Uterus (tissue), 2 donors: ENCODE measurements around the gene TBX10.

Experiments
- POLR2A ChIP-seq, 2 donors: fragments of 450-650 bp; IDR thresholded peaks; one replicate each; pipeline ENCODE4 v1.6.1; 2016; ENCODE audit warnings: antibody characterized with exemption in 2 of 2, mild to moderate bottlenecking in 1 of 2, moderate library complexity in 1 of 2
- TF ChIP-seq, protein P1 (sequence below), 4 experiments: fragments of 200-600 bp in 2 of 4; fragments of 450-650 bp in 2 of 4; sonication (generic) in 2 of 4; IDR thresholded peaks; one replicate each; pipeline ENCODE4 v1.5.1; 2016 to 2019; ENCODE audit warnings: antibody characterized with exemption in 4 of 4, mild to moderate bottlenecking in 2 of 4, moderate library complexity in 1 of 4

DNA sequence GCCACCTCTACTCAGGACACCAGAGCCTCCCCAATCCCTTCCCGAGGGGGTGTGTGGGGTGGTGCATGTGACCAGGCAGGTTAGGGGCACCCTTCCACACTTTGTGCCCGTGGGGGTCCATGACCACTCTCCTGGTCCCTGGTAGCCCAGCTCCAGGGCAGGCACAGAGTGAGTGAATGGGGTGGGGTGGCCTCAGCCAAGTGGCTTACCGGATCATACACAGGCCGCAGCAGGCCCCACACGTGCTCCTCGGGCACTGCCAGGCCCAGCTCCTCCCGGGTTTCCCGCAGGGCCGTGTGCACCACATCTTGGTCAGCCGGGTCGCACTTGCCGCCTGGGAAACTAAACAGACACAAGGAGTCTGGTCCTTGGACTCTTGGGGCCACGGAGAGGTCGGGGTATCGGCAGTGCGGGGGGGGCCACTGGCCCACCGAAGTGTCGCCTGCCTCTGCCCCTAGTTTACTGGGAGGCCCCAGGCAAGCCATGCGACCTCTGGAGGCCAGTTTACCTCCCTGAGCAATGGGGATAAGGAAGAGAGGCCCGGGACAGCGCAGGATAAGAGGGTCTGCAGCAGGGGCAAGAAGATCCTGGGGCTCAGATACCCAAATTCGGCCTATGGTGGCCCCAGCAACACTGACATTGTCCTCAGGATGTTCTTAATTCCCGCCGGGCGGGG, 10.7 kb downstream of the TBX10 start:
- TF ChIP-seq, protein P1, sequence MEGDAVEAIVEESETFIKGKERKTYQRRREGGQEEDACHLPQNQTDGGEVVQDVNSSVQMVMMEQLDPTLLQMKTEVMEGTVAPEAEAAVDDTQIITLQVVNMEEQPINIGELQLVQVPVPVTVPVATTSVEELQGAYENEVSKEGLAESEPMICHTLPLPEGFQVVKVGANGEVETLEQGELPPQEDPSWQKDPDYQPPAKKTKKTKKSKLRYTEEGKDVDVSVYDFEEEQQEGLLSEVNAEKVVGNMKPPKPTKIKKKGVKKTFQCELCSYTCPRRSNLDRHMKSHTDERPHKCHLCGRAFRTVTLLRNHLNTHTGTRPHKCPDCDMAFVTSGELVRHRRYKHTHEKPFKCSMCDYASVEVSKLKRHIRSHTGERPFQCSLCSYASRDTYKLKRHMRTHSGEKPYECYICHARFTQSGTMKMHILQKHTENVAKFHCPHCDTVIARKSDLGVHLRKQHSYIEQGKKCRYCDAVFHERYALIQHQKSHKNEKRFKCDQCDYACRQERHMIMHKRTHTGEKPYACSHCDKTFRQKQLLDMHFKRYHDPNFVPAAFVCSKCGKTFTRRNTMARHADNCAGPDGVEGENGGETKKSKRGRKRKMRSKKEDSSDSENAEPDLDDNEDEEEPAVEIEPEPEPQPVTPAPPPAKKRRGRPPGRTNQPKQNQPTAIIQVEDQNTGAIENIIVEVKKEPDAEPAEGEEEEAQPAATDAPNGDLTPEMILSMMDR (IDR thresholded peaks at IDR 0.05): no peak
- TF ChIP-seq POLR2A (IDR thresholded peaks at IDR 0.05): no peak
